NCI-H2107 (cell line): ENCODE measurements around the gene CLK4.

Experiments
- DNase-seq: peaks from one replicate; lab custom pipeline; 2025; lab: John Stamatoyannopoulos, UW

Gene CLK4

DNA sequence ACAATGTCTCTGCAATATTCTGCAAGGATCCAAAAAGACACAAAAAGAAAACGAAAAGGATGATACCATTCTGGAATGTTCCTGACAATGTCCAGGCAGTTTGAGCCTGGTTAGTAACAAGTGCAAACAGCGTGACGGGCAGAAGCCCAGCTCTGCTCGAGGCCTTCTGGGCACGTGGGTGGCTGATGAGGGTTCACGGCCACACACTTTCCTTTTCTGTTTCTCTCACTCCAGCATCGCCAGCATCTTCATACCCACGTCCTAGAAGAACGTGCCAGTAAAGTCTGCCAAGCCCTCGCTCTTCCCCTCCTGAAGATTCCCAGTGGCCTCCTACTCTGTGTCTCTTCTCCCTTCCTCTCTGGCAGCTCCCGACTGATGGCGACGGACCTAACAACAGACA is 73.3 kb downstream of the CLK4 start:
- no peak for DNase-seq
